DND-41 (cell line): ENCODE results near the gene NPC1L1.

Source experiments
- CTCF ChIP-seq: IDR thresholded peaks from 2 replicates; pipeline ENCODE4 v1.5.1; 2012; ENCODE audit warnings: borderline replicate concordance, low read length, moderate library complexity, mild to moderate bottlenecking; ENCODE audit not compliant: poor library complexity, severe bottlenecking; ENCODE audit errors: extremely low read depth
- EZH2 ChIP-seq: IDR thresholded peaks from 3 replicates; pipeline ENCODE4 v1.6.1; 2012; ENCODE audit warnings: borderline replicate concordance, low read depth, mild to moderate bottlenecking, moderate library complexity, low read length, inconsistent platforms; ENCODE audit not compliant: severe bottlenecking

- TF ChIP-seq CTCF (no peak), EZH2 (no peak)
Observed at GRCh38 chr7:44505595-44505994, 35.5 kb downstream of the NPC1L1 start.
